Peyer's patch (tissue), 4 donors: ENCODE data around the gene KLK3. TPM values are rescaled to one million over a fixed set of nuclear protein-coding genes. Genes with fewer than 3 reads are reported as not detected.

Experiments used
- DNase-seq, 3 donors: peaks; one replicate each; pipeline ENCODE4 v3.0.0-alpha.2; 2017 to 2019
- H3K27ac ChIP-seq, 4 donors: fragments of 200-600 bp; sonication (generic); one replicate each; pipeline ENCODE4 v1.5.1; 2016 to 2019
- H3K27me3 ChIP-seq, 2 donors: fragments of 200-600 bp; sonication (generic); one replicate each; pipeline ENCODE4 v1.5.1; 2019
- H3K36me3 ChIP-seq, 3 donors: fragments of 200-600 bp; sonication (generic); one replicate each; pipeline ENCODE4 v1.5.1; 2016 to 2019
- H3K4me1 ChIP-seq, 4 donors: fragments of 200-600 bp; sonication (generic); one replicate each; pipeline ENCODE4 v1.5.1; 2016 to 2019
- H3K4me3 ChIP-seq, 4 donors: fragments of 200-600 bp; sonication (generic); 1 replicate in 3 of 4; 2 replicates in 1 of 4; pipeline ENCODE4 v1.5.1; 2016 to 2019; ENCODE audit warnings: mild to moderate bottlenecking in 1 of 4
- H3K9me3 ChIP-seq, 4 donors: fragments of 200-600 bp; sonication (generic); one replicate each; pipeline ENCODE4 v1.5.1; 2016 to 2019; ENCODE audit warnings: mild to moderate bottlenecking in 1 of 4
- CTCF ChIP-seq, 6 experiments: fragments of 450-650 bp in 4 of 6; fragments of 200-600 bp in 2 of 6; sonication (generic) in 1 of 6; IDR thresholded peaks; one replicate each; pipeline ENCODE4 v1.5.1; 2017 to 2019; ENCODE audit warnings: antibody characterized with exemption in 6 of 6, mild to moderate bottlenecking in 3 of 6, moderate library complexity in 1 of 6
- POLR2A ChIP-seq, 2 donors: fragments of 450-650 bp; IDR thresholded peaks; one replicate each; pipeline ENCODE4 v1.5.1; 2017; ENCODE audit warnings: antibody characterized with exemption in 2 of 2, mild to moderate bottlenecking in 2 of 2, moderate library complexity in 2 of 2
- total RNA-seq, 4 donors: library from RNA; depleted of rRNA; stranded (reverse); fragments of >200 nt; gene quantifications; one replicate each; pipeline ENCODE4 v1.1.0, GENCODE V29; 2016

Gene KLK3
- total RNA-seq, 4 donors from 2014 or later: 1.2 to 2.4 (median 1.9) TPM; not detected in 1

GRCh38 chr19:50870417-50871089 lies 15.8 kb downstream of the KLK3 start:
- no peak for DNase-seq
- no peaks in the 10 kb centered on the region for H3K27me3 ChIP-seq

GRCh38 chr19:50873056-50873455 lies 18.3 kb downstream of the KLK3 start, which contains the start of gene KLK2:
Gene KLK2, plus strand, starts transcription at chr19:50873439. Its CDS starts 35 bp downstream, at chr19:50873474.
- H3K27me3 ChIP-seq: no peaks in the 10 kb centered on the region
- H3K36me3 ChIP-seq: no peaks in the 10 kb centered on the region
- TF ChIP-seq CTCF (IDR thresholded peaks at IDR 0.05): no peak
- no peak for TF ChIP-seq POLR2A (IDR thresholded peaks at IDR 0.05)
- H3K9me3 ChIP-seq: no peaks in the 10 kb centered on the region
- peaks cover 0 to 3% (median 0%) of the 10 kb centered on the region in 4 donors for H3K4me1 ChIP-seq
- H3K27ac ChIP-seq: no peak within 1 kb of the TSS
- H3K4me3 ChIP-seq: no peak within 1 kb of the TSS
- no peak for DNase-seq

More at GRCh38 chr19:50870417-50871089, 15.8 kb downstream of the KLK3 start:
- TF ChIP-seq POLR2A (IDR thresholded peaks at IDR 0.05) (no peak), CTCF (IDR thresholded peaks at IDR 0.05) (no peak)
- H3K4me1 ChIP-seq: no peaks in the 10 kb centered on the region
- no peak overlapping the region for H3K27ac ChIP-seq
- H3K4me3 ChIP-seq: no peak overlapping the region
- no peaks in the 10 kb centered on the region for H3K9me3 ChIP-seq
- H3K36me3 ChIP-seq: no peaks in the 10 kb centered on the region

- H3K4me3 ChIP-seq: no peak overlapping the region
- no peaks in the 10 kb centered on the region for H3K36me3 ChIP-seq
- H3K4me1 ChIP-seq: peaks cover 0 to 3% (median 0%) of the 10 kb centered on the region in 4 donors
- no peaks in the 10 kb centered on the region for H3K9me3 ChIP-seq
- no peak for TF ChIP-seq CTCF (IDR thresholded peaks at IDR 0.05)
- no peak for TF ChIP-seq POLR2A (IDR thresholded peaks at IDR 0.05)
- DNase-seq: no peak
- H3K27ac ChIP-seq: no peak overlapping the region
- no peaks in the 10 kb centered on the region for H3K27me3 ChIP-seq
These were observed 19.5 kb downstream of the KLK3 start for GRCh38 chr19:50874211-50874610.

GRCh38 chr19:50875795-50876422 lies 21.2 kb downstream of the KLK3 start:
- no peak for TF ChIP-seq POLR2A (IDR thresholded peaks at IDR 0.05)
- Histone ChIP-seq H3K4me3 (no peak overlapping the region), H3K27me3 (no peaks in the 10 kb centered on the region), H3K36me3 (no peaks in the 10 kb centered on the region), H3K27ac (no peak overlapping the region), H3K4me1 (peaks cover 0 to 3% (median 0%) of the 10 kb centered on the region in 4 donors), H3K9me3 (no peaks in the 10 kb centered on the region)
- no peak for DNase-seq

- H3K27me3 ChIP-seq: no peaks in the 10 kb centered on the region
These were observed 21.7 kb downstream of the KLK3 start for GRCh38 chr19:50876456-50876855.

More at GRCh38 chr19:50876456-50876855, 21.7 kb downstream of the KLK3 start:
- H3K27ac ChIP-seq: no peak overlapping the region
- DNase-seq: no peak
- no peak overlapping the region for H3K4me3 ChIP-seq
- no peaks in the 10 kb centered on the region for H3K36me3 ChIP-seq
- H3K4me1 ChIP-seq: peaks cover 0 to 3% (median 0%) of the 10 kb centered on the region in 4 donors
- H3K9me3 ChIP-seq: no peaks in the 10 kb centered on the region
- no peak for TF ChIP-seq CTCF (IDR thresholded peaks at IDR 0.05)
- no peak for TF ChIP-seq POLR2A (IDR thresholded peaks at IDR 0.05)
